ENCODE data around the gene PITPNM3. TPM values are rescaled to one million over a fixed set of nuclear protein-coding genes. Genes with fewer than 3 reads are reported as not detected.

Gene PITPNM3
- total and polyA plus RNA-seq, 10 donors = 5.4 to 215 (median 125) TPM

GRCh38 chr17:6435051-6435450, 121.3 kb downstream of the PITPNM3 start, which contains the start of gene AIPL1:
Gene AIPL1, minus strand, starts transcription at chr17:6435121. Its CDS starts 17 bp downstream, at chr17:6435104.
- Histone ChIP-seq H3K36me3 (no peaks in the 10 kb centered on the region), H3K9me3 (peaks cover 0 to 16% (median 13%) of the 10 kb centered on the region in 8 donors), H3K27ac (no peak within 1 kb of the TSS), H3K4me3 (no peak within 1 kb of the TSS), H3K4me1 (peaks cover 0 to 8% (median 2%) of the 10 kb centered on the region in 6 donors), H3K27me3 (replicated peaks in 1 of 7) (peaks cover 0 to 12% (median 0%) of the 10 kb centered on the region in 7 donors)
- no peak for DNase-seq
- TF ChIP-seq, protein P1, sequence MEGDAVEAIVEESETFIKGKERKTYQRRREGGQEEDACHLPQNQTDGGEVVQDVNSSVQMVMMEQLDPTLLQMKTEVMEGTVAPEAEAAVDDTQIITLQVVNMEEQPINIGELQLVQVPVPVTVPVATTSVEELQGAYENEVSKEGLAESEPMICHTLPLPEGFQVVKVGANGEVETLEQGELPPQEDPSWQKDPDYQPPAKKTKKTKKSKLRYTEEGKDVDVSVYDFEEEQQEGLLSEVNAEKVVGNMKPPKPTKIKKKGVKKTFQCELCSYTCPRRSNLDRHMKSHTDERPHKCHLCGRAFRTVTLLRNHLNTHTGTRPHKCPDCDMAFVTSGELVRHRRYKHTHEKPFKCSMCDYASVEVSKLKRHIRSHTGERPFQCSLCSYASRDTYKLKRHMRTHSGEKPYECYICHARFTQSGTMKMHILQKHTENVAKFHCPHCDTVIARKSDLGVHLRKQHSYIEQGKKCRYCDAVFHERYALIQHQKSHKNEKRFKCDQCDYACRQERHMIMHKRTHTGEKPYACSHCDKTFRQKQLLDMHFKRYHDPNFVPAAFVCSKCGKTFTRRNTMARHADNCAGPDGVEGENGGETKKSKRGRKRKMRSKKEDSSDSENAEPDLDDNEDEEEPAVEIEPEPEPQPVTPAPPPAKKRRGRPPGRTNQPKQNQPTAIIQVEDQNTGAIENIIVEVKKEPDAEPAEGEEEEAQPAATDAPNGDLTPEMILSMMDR (IDR thresholded peaks at IDR 0.05 in 8 of 11, conservative IDR thresholded peaks at IDR 0.05 in 3 of 11) = no peak
- TF ChIP-seq POLR2AphosphoS5 (IDR thresholded peaks at IDR 0.05) (no peak), POLR2A (IDR thresholded peaks at IDR 0.05) (no peak)
- WGBS, 5 donors = 86 to 93% (median 90%) methylated on average over 16 of the region's 16 CpGs
- intact Hi-C loops (cut with DNase I; ENCODE audit: low total_unique reads) = no loop called here

DNA sequence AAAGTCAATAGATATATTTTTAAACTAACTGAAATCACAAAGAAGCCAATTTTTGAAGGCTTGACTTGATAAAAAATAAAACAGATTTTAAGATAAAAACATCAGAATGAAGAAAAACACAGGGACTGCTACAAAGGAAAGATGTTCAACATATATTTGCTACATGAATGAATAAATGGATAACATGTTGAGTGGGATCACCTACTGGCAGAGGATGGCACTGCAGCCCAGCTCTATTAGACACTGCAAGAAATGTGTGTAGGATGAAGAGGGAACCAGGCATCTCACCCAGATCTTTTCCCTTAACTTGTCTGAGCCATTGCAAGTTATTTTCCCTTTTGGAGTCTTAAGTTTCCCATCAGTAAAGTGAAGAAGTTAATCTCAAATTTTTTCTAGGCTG, 125.6 kb downstream of the PITPNM3 start:
- Histone ChIP-seq H3K4me1 (peaks cover 0 to 23% (median 17%) of the 10 kb centered on the region in 6 donors), H3K9me3 (peaks cover 0 to 16% (median 13%) of the 10 kb centered on the region in 8 donors), H3K27ac (no peak overlapping the region), H3K27me3 (replicated peaks in 1 of 7) (no peaks in the 10 kb centered on the region), H3K36me3 (no peaks in the 10 kb centered on the region), H3K4me3 (no peak overlapping the region)
- TF ChIP-seq POLR2A (IDR thresholded peaks at IDR 0.05) (no peak), POLR2AphosphoS5 (IDR thresholded peaks at IDR 0.05) (no peak)
- TF ChIP-seq, protein P1 (IDR thresholded peaks at IDR 0.05 in 8 of 11, conservative IDR thresholded peaks at IDR 0.05 in 3 of 11) = no peak
- DNase-seq = no peak
- intact Hi-C loops (cut with DNase I; ENCODE audit: low total_unique reads) = no loop called here

- WGBS, 5 donors = 85 to 92% (median 87%) methylated on average over 7 of the region's 7 CpGs
- DNase-seq = no peak
- H3K4me1 ChIP-seq = peaks cover 0 to 22% (median 17%) of the 10 kb centered on the region in 6 donors
- peaks cover 0 to 16% (median 13%) of the 10 kb centered on the region in 8 donors for H3K9me3 ChIP-seq
- TF ChIP-seq, protein P1 (IDR thresholded peaks at IDR 0.05 in 8 of 11, conservative IDR thresholded peaks at IDR 0.05 in 3 of 11) = no peak
- TF ChIP-seq POLR2A (IDR thresholded peaks at IDR 0.05) = no peak
- H3K36me3 ChIP-seq = no peaks in the 10 kb centered on the region
- no peak overlapping the region for H3K4me3 ChIP-seq
- intact Hi-C loops (cut with DNase I; ENCODE audit: low total_unique reads) = no loop called here
- peaks cover 0 to 5% (median 0%) of the 10 kb centered on the region in 7 donors for H3K27me3 ChIP-seq (replicated peaks in 1 of 7)
- no peak overlapping the region for H3K27ac ChIP-seq
Measured at GRCh38 chr17:6429266-6429665, 127.1 kb downstream of the PITPNM3 start.

DNA sequence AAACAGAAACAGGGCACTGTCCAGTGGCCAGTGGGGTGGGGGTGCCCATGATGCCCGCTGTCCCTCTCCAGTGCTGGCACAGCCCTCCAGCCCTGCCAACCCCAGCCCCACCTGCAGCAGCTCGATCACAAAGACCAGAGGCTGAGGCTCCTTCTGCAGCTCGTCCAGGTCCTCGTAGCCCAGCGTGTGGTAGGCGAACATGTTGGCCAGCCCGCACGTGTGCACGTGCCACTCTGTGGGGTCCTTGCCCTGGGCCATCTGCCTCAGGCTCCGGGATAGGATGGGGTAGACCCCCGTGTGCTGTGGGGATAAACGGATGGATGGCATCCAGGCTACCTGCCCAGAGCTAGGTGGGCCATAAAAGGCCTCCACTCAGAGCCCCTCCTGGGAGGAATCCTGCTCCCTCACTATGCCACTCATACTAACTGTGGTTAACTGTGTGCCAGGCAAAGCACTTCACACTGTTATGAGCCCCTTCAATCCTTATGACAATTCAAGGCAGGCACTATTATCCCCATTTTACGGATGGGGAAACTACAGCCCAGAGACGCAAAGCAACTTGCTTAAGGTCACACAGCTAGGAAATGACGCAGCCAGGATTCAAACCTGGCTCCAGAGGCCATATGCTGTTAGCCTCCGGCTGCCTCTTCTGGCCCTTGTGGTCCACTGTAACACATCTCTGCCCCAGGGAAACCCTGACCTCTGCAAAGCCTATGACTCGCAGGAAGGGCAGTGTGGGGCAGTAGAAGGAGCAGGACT, 128.0 kb downstream of the PITPNM3 start:
- Histone ChIP-seq H3K9me3 (peaks cover 0 to 16% (median 13%) of the 10 kb centered on the region in 8 donors), H3K4me3 (no peak overlapping the region), H3K36me3 (no peaks in the 10 kb centered on the region), H3K4me1 (peaks cover 0 to 22% (median 17%) of the 10 kb centered on the region in 6 donors), H3K27ac (no peak overlapping the region), H3K27me3 (replicated peaks in 1 of 7) (peaks cover 0 to 5% (median 0%) of the 10 kb centered on the region in 7 donors)
- peak; percentile 64 for DNase-seq
- TF ChIP-seq POLR2A (IDR thresholded peaks at IDR 0.05) = no peak
- TF ChIP-seq, protein P1 (IDR thresholded peaks at IDR 0.05 in 8 of 11, conservative IDR thresholded peaks at IDR 0.05 in 3 of 11) = no peak
- TF ChIP-seq POLR2AphosphoS5 (IDR thresholded peaks at IDR 0.05) = no peak
- intact Hi-C loops (cut with DNase I; ENCODE audit: low total_unique reads) = no loop called here
- WGBS, 5 donors = 86 to 92% (median 88%) methylated on average over 7 to 17 of the region's 17 CpGs

Measured in spleen (tissue), 11 donors.